GM06990 (cell line): ENCODE results near the gene NXPH2.
A peak's percentile ranks its signal among the peaks of the same experiment; 100 is the strongest.

ENCODE experiments used
- DNase-seq: peaks from one replicate; pipeline ENCODE4 v3.0.0-alpha.2; 2011; ENCODE audit not compliant: insufficient read length; ENCODE audit errors: extremely low read depth
- H3K27me3 ChIP-seq: replicated peaks from 2 replicates; pipeline ENCODE4 v1.6.0; 2011; ENCODE audit warnings: low read length; ENCODE audit not compliant: control insufficient read depth, insufficient read depth
- H3K36me3 ChIP-seq: 2 replicates; pipeline ENCODE4 v1.5.1; 2011; ENCODE audit warnings: low read length; ENCODE audit not compliant: control insufficient read depth, insufficient read depth
- H3K4me3 ChIP-seq: replicated peaks from 2 replicates; pipeline ENCODE4 v1.5.1; 2011; ENCODE audit warnings: low read depth, mild to moderate bottlenecking, control low read depth, low read length
- CTCF ChIP-seq: IDR thresholded peaks from 2 replicates; pipeline ENCODE4 v1.5.1; 2011; ENCODE audit warnings: low read length, control low read depth, mild to moderate bottlenecking, inconsistent platforms; ENCODE audit not compliant: insufficient read depth, poor library complexity, severe bottlenecking

Gene NXPH2

GRCh38 chr2:138716183-138716582 lies 64.0 kb downstream of the NXPH2 start:
- Histone ChIP-seq H3K36me3 (no peaks in the 10 kb centered on the region), H3K27me3 (no peaks in the 10 kb centered on the region), H3K4me3 (no peak overlapping the region)
- no peak for DNase-seq
- peak; percentile 44 for TF ChIP-seq CTCF

- no peak for DNase-seq
- no peak for TF ChIP-seq CTCF
- Histone ChIP-seq H3K4me3 (no peak overlapping the region), H3K36me3 (no peaks in the 10 kb centered on the region), H3K27me3 (no peaks in the 10 kb centered on the region)
Observed at GRCh38 chr2:138713504-138713903, 66.7 kb downstream of the NXPH2 start.

GRCh38 chr2:138713069-138713496 lies 67.1 kb downstream of the NXPH2 start:
- H3K4me3 ChIP-seq = no peak overlapping the region
- no peak for TF ChIP-seq CTCF
- no peak for DNase-seq
- no peaks in the 10 kb centered on the region for H3K27me3 ChIP-seq
- H3K36me3 ChIP-seq = no peaks in the 10 kb centered on the region

GRCh38 chr2:138712212-138712979 lies 67.8 kb downstream of the NXPH2 start:
- Histone ChIP-seq H3K4me3 (no peak overlapping the region), H3K36me3 (no peaks in the 10 kb centered on the region), H3K27me3 (no peaks in the 10 kb centered on the region)
- no peak for TF ChIP-seq CTCF
- DNase-seq = peak; percentile 51

GRCh38 chr2:138711812-138712211 lies 68.4 kb downstream of the NXPH2 start:
- H3K36me3 ChIP-seq = no peaks in the 10 kb centered on the region
- DNase-seq = no peak
- TF ChIP-seq CTCF = no peak
- no peak overlapping the region for H3K4me3 ChIP-seq
- no peaks in the 10 kb centered on the region for H3K27me3 ChIP-seq
